HG03378 (cell line): ENCODE measurements around the gene FGR.

Experiments used
- ATAC-seq: cut with Tn5 transposase; IDR thresholded peaks from one replicate; pipeline ENCODE4 v1.9.1; 2021; ENCODE audit warnings: mild to moderate bottlenecking, moderate library complexity; ENCODE audit not compliant: unreplicated experiment

Gene FGR

GRCh38 chr1:27602462-27603308 is 32.3 kb downstream of the FGR start:
- no peak for ATAC-seq

- ATAC-seq, result no peak
Measured at GRCh38 chr1:27601771-27602461, 33.1 kb downstream of the FGR start.

GRCh38 chr1:27601321-27601770 is 33.6 kb downstream of the FGR start:
- no peak for ATAC-seq

- no peak for ATAC-seq
Measured at GRCh38 chr1:27600498-27601175, 34.3 kb downstream of the FGR start.

- no peak for ATAC-seq
Measured at GRCh38 chr1:27599605-27600497, 35.1 kb downstream of the FGR start.

- ATAC-seq, result no peak
Measured at GRCh38 chr1:27598902-27599528, 36.0 kb downstream of the FGR start.

GRCh38 chr1:27598295-27598687 is 36.7 kb downstream of the FGR start:
- ATAC-seq, result no peak

GRCh38 chr1:27597516-27598294 is 37.3 kb downstream of the FGR start:
- no peak for ATAC-seq

GRCh38 chr1:27596986-27597385 is 38.0 kb downstream of the FGR start:
- ATAC-seq, result no peak

- no peak for ATAC-seq
Measured at GRCh38 chr1:27596261-27596660, 38.7 kb downstream of the FGR start.

GRCh38 chr1:27595597-27595996 is 39.4 kb downstream of the FGR start:
- ATAC-seq, result no peak

GRCh38 chr1:27594564-27595510 is 40.1 kb downstream of the FGR start:
- ATAC-seq, result no peak

- ATAC-seq, result no peak
Measured at GRCh38 chr1:27593678-27594563, 41.1 kb downstream of the FGR start.

GRCh38 chr1:27592931-27593677 is 41.9 kb downstream of the FGR start:
- ATAC-seq, result no peak

- no peak for ATAC-seq
Measured at GRCh38 chr1:27592232-27592930, 42.6 kb downstream of the FGR start.

- ATAC-seq, result no peak
Measured at GRCh38 chr1:27591622-27592021, 43.4 kb downstream of the FGR start.
